Mucosa of descending colon (tissue), 3 donors: ENCODE results near the gene ACSL3. TPM values are rescaled to one million over a fixed set of nuclear protein-coding genes. Genes with fewer than 3 reads are reported as not detected.

Source experiments
- ATAC-seq: fragments of 200-7000 bp; cut with Tn5 transposase; one replicate; pipeline ENCODE4 v1.9.1; 2020; ENCODE audit warnings: mild to moderate bottlenecking, moderate library complexity
- DNase-seq, 3 donors: peaks; one replicate each; pipeline ENCODE4 v3.0.0-alpha.2; 2020
- H3K36me3 ChIP-seq: fragments of 200-600 bp; one replicate; pipeline ENCODE4 v1.8.0; 2021; ENCODE audit warnings: low read depth, mild to moderate bottlenecking
- H3K4me1 ChIP-seq: fragments of 200-600 bp; one replicate; pipeline ENCODE4 v1.8.0; 2021; ENCODE audit warnings: low read depth, mild to moderate bottlenecking
- H3K4me3 ChIP-seq: fragments of 200-600 bp; one replicate; pipeline ENCODE4 v1.8.0; 2021; ENCODE audit warnings: mild to moderate bottlenecking
- H3K9me3 ChIP-seq: fragments of 200-600 bp; one replicate; pipeline ENCODE4 v1.8.0; 2021; ENCODE audit warnings: mild to moderate bottlenecking
- intact Hi-C, 2 donors: fragments of 100-400 bp; cut with DNase I in 1 of 2; cut with micrococcal nuclease in 1 of 2; formaldehyde crosslinking; loops; one replicate each; pipeline versions ENCODE4 v1.11.0 to v1.11.1; 2022; cut with DNase I, micrococcal nuclease
- total RNA-seq, 3 donors: library from RNA; stranded (reverse); fragmentation: NEBNext Ultra II Directional in 2 of 3; extraction: Animal tissue kit (Norgen Biotek cat#: 25700) in 2 of 3; gene quantifications; one replicate each; pipeline versions ENCODE4 v1.2.1 to v1.2.4, GENCODE V29; 2021 to 2023
- TF ChIP-seq, protein P1 (sequence below): fragments of 200-600 bp; IDR thresholded peaks from one replicate; pipeline ENCODE4 v1.8.0; 2022; ENCODE audit warnings: antibody characterized with exemption, mild to moderate bottlenecking
- donor health status: DM: no; HTN: no; CAD: no; lungs with moderate emphysema.
- donor health status: DM: no; HTN: no; CAD: no.
- donor health status: DM: no; HTN: yes; CAD: no.

The ACSL3 gene
- total RNA-seq, 3 donors from 2014 or later: 77.2 to 108 (median 93.0) TPM

DNA sequence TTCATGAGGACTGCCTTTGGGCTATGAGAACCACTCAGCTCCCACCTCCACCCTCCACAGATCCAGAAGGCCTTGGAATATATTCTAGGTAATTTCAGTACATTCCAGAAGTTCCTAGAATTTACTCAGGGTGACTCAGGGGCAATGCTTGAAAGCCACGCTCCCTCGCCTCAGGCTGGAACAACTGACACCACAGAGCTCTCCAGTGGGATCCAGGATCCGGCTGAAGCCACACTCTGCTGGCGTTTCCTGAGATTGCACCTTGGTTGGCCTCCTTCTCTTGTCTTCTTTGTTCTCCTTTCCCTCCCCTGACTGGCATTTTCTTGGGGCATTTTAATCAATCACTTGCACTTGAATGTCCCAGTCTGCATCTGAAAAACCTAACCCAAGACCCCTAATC lies 98.5 kb downstream of the ACSL3 start:
- no peak overlapping the region for H3K4me3 ChIP-seq
- ATAC-seq (no peak), DNase-seq (no peak)
- intact Hi-C loops: no loop called here
- no peaks in the 10 kb centered on the region for H3K4me1 ChIP-seq
- no peaks in the 10 kb centered on the region for H3K36me3 ChIP-seq
- no peaks in the 10 kb centered on the region for H3K9me3 ChIP-seq
- TF ChIP-seq, protein P1, sequence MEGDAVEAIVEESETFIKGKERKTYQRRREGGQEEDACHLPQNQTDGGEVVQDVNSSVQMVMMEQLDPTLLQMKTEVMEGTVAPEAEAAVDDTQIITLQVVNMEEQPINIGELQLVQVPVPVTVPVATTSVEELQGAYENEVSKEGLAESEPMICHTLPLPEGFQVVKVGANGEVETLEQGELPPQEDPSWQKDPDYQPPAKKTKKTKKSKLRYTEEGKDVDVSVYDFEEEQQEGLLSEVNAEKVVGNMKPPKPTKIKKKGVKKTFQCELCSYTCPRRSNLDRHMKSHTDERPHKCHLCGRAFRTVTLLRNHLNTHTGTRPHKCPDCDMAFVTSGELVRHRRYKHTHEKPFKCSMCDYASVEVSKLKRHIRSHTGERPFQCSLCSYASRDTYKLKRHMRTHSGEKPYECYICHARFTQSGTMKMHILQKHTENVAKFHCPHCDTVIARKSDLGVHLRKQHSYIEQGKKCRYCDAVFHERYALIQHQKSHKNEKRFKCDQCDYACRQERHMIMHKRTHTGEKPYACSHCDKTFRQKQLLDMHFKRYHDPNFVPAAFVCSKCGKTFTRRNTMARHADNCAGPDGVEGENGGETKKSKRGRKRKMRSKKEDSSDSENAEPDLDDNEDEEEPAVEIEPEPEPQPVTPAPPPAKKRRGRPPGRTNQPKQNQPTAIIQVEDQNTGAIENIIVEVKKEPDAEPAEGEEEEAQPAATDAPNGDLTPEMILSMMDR: no peak

DNA sequence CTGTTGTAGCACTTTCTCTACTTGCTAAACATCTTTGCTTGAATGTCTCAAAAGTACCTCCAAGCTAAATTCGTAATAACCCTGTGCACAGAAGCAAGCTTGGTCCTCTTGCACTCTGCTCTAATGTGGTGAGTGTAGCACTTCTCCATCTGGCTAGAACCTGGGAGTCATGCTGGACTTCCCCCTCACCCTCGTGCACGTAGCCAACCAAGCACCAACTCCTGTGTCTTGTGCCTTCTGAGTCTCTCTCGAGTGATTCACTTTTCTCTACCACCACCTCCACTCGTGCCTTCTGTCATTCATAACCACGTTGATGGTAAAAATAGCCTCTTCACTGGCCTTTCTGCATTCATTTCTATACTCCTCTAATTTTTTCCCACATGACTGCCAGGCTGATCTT lies 99.3 kb downstream of the ACSL3 start:
- Histone ChIP-seq H3K4me3 (no peak overlapping the region), H3K4me1 (no peaks in the 10 kb centered on the region), H3K9me3 (no peaks in the 10 kb centered on the region), H3K36me3 (no peaks in the 10 kb centered on the region)
- TF ChIP-seq, protein P1: no peak
- no peak for DNase-seq
- intact Hi-C loops: no loop called here
- no peak for ATAC-seq

DNA sequence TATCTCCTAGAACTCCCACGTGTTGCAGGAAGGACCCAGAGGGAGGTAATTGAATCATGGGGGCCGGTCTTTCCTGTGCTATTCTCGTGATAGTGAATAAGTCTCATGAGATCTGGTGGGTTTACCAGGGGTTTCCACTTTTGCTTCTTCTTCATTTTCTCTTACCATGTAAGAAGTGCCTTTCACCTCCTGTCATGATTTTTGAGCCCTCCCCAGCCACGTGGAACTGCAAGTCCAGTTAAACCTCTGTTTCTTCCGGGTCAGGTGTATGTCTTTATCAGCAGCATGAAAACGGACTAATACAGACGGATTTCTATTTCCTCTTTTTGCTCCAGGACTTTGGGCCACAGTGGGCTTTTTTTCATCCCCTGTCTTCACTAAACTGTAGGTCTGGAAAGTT lies 102.8 kb downstream of the ACSL3 start:
- H3K4me3 ChIP-seq: no peak overlapping the region
- ATAC-seq: no peak
- TF ChIP-seq, protein P1: no peak
- intact Hi-C loops: no loop called here
- DNase-seq: no peak
- no peaks in the 10 kb centered on the region for H3K4me1 ChIP-seq
- no peaks in the 10 kb centered on the region for H3K36me3 ChIP-seq
- H3K9me3 ChIP-seq: no peaks in the 10 kb centered on the region

DNA sequence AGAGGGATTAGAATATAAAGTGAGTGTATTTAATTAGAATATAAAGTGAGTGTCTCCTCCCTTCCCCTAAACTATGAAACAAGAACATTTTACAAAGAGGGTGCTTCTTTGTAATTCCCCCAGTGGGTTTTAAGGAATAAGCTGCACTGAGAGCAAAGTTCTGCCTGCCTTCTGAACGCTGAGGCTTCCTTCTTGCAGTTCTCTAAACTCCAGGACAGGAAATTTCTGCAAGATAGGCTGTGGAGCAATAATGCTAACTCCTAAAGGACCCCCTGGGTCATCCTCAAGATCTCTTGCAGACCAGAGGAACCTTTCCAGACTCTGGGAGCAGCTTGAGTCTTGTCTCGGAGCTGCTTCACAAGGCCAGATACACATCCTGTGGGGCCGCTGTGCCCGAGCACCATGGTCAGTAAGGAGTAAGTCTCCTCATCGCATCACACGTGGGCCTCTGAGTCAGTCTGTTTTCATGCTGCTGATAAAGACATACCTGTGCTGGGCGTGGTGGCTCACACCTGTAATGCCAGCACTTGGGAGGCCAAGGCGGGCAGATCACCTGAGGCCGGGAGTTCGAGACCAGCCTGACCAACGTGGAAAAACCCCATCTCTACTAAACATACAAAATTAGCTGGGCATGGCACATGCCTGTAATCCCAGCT lies 103.7 kb downstream of the ACSL3 start:
- Histone ChIP-seq H3K4me1 (no peaks in the 10 kb centered on the region), H3K9me3 (no peaks in the 10 kb centered on the region), H3K36me3 (no peaks in the 10 kb centered on the region), H3K4me3 (no peak overlapping the region)
- DNase-seq (no peak), ATAC-seq (no peak)
- TF ChIP-seq, protein P1: no peak
- intact Hi-C loops: no loop called here

DNA sequence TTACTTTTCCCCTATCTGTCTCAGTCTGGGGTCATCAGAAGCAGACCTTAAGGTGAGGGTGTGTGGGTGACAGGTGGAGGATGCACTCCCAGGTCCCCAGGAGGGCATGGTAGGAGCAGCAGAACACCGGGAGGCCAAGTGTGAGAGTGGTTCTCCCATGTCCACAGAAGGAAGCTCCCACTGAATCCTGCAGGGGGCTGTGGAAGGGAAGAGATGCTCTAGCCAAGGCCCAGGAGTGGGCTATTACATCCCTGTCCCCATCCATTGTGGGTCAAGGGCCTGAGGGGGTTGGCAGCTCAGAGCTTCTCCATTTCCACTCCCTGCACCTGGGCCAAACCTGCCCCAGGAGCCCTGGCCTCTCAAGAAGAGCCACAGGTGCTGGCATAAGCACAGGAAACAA lies 104.7 kb downstream of the ACSL3 start:
- Histone ChIP-seq H3K4me3 (no peak overlapping the region), H3K4me1 (no peaks in the 10 kb centered on the region), H3K9me3 (no peaks in the 10 kb centered on the region), H3K36me3 (no peaks in the 10 kb centered on the region)
- TF ChIP-seq, protein P1: no peak
- DNase-seq: no peak
- intact Hi-C loops: no loop called here
- no peak for ATAC-seq
